NCI-H345 treated with DMSO at 0.1 percent for 48 hours (cell line): ENCODE results near the gene CAPN3.

Experiments
- DNase-seq: peaks from one replicate; lab custom pipeline; 2025; ENCODE audit not compliant: unreplicated experiment; lab: John Stamatoyannopoulos, UW

Gene CAPN3

GRCh38 chr15:42392309-42393024 is 33.2 kb downstream of the CAPN3 start:
- DNase-seq: no peak

- no peak for DNase-seq
Observed at GRCh38 chr15:42394106-42394505, 34.8 kb downstream of the CAPN3 start.

GRCh38 chr15:42395838-42396237 is 36.5 kb downstream of the CAPN3 start:
- no peak for DNase-seq

GRCh38 chr15:42401544-42402454 is 42.5 kb downstream of the CAPN3 start:
- no peak for DNase-seq

GRCh38 chr15:42402455-42403205 is 43.3 kb downstream of the CAPN3 start:
- DNase-seq: no peak

GRCh38 chr15:42403389-42403788 is 44.1 kb downstream of the CAPN3 start:
- no peak for DNase-seq

GRCh38 chr15:42404461-42405235 is 45.3 kb downstream of the CAPN3 start:
- DNase-seq: no peak

GRCh38 chr15:42405863-42406482 is 46.7 kb downstream of the CAPN3 start:
- no peak for DNase-seq

GRCh38 chr15:42408178-42408577 is 48.9 kb downstream of the CAPN3 start:
- DNase-seq: no peak

- DNase-seq: no peak
Observed at GRCh38 chr15:42409011-42409410, 49.7 kb downstream of the CAPN3 start.

- no peak for DNase-seq
Observed at GRCh38 chr15:42411884-42412283, 52.6 kb downstream of the CAPN3 start.

- DNase-seq: no peak
Observed at GRCh38 chr15:42413920-42414319, 54.6 kb downstream of the CAPN3 start.

GRCh38 chr15:42419369-42419768 is 60.1 kb downstream of the CAPN3 start:
- DNase-seq: no peak

GRCh38 chr15:42421376-42421775 is 62.1 kb downstream of the CAPN3 start:
- DNase-seq: no peak

GRCh38 chr15:42427429-42428223 is 68.3 kb downstream of the CAPN3 start:
- DNase-seq: no peak

- no peak for DNase-seq
Observed at GRCh38 chr15:42444415-42445063, 85.2 kb downstream of the CAPN3 start.

- no peak for DNase-seq
Observed at GRCh38 chr15:42445551-42445950, 86.2 kb downstream of the CAPN3 start.

GRCh38 chr15:42447599-42447998 is 88.3 kb downstream of the CAPN3 start:
- no peak for DNase-seq

- no peak for DNase-seq
Observed at GRCh38 chr15:42448281-42448680, 89.0 kb downstream of the CAPN3 start.
